Measurements from ENCODE around the gene HNRNPUL1. TPM values are rescaled to one million over a fixed set of nuclear protein-coding genes. Genes with fewer than 3 reads are reported as not detected.

The HNRNPUL1 gene
- total RNA-seq, 1 experiment from 2014 or later = 315 TPM

DNA sequence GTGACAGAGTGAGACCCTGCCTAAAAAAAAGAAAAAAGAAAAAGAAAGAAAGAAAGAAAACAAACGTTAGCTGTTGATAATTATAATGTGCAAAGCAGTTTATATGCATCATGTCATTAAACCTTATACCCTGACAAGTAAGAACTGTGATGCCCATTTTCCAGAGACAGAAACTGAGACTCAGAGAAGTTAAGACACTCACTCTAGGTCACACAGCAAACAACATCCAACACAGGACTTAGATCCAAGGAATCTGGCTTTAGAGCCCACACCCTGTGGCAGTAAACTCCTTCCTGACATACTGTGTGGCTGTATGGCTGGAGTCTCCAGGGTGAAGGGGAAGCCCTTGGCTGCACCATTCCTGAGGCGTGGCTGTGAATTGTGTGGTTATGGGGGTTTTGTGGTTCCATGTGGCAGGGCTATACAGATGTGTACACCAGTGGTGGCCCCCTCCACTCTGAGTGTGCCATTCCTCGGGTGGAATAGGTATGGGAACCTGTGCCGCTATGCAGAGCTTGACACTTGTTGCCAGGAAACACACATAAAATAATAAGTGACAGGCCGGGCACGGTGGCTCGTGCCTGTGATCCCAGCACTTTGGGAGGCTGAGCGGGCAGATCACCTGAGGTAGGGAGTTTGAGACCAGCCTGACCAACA, 29.5 kb upstream of the HNRNPUL1 start:
- H4K5ac ChIP-seq (ENCODE audit: insufficient read length, low read depth, low read length) = no peak overlapping the region
- TF ChIP-seq CTCF (conservative IDR thresholded peaks at IDR 0.05) = no peak
- no peak overlapping the region for H3K9ac ChIP-seq (ENCODE audit: extremely low read depth, insufficient read length, low read length)
- no peak overlapping the region for H3K27ac ChIP-seq (ENCODE audit: insufficient read length, low read depth, low read length)
- H2BK12ac ChIP-seq (ENCODE audit: insufficient read length, low read depth, low read length) = no peak overlapping the region
- no peaks in the 10 kb centered on the region for H3K27me3 Mint-ChIP-seq (ENCODE audit: low read depth)
- no peak overlapping the region for H2BK5ac ChIP-seq (ENCODE audit: insufficient read length, low read length)
- H3K4me3 Mint-ChIP-seq = no peak overlapping the region
- peaks cover 0 to 24% (median 5%) of the 10 kb centered on the region in 3 experiments for H3K36me3 Mint-ChIP-seq (ENCODE audit: insufficient read depth in 1 of 3, low read depth in 3 of 3)
- no peaks in the 10 kb centered on the region for H4K20me1 ChIP-seq (ENCODE audit: control insufficient read depth, insufficient read depth, insufficient read length)
- H3K4me1 ChIP-seq (ENCODE audit: insufficient read depth, low read length) = no peaks in the 10 kb centered on the region
- no peak overlapping the region for H4K8ac ChIP-seq (replicated peaks; ENCODE audit: insufficient read length, low read depth, low read length)
- H3T11ph ChIP-seq (ENCODE audit: low read length) = no peak overlapping the region
- H3K56ac ChIP-seq (ENCODE audit: insufficient read length, low read depth, low read length) = no peak overlapping the region
- H2BK15ac ChIP-seq (ENCODE audit: low read depth, low read length) = no peak overlapping the region
- H3K9me3 Mint-ChIP-seq = no peaks in the 10 kb centered on the region
- H3K23ac ChIP-seq (ENCODE audit: insufficient read length, low read depth, low read length) = no peak overlapping the region
- no peak overlapping the region for H3K18ac ChIP-seq (ENCODE audit: insufficient read length, low read depth, low read length)
- DNase-seq = no peak
- no peaks in the 10 kb centered on the region for H3K79me1 ChIP-seq (ENCODE audit: insufficient read depth, low read depth, low read length, poor library complexity, severe bottlenecking)
- H3K14ac ChIP-seq (ENCODE audit: insufficient read depth, low read length) = no peak overlapping the region
- H3K27me3 ChIP-seq (ENCODE audit: insufficient read depth, low read length) = no peaks in the 10 kb centered on the region
- H4K91ac ChIP-seq (ENCODE audit: insufficient read length, low read depth, low read length) = no peak overlapping the region
- H2BK20ac ChIP-seq (ENCODE audit: low read depth, low read length, poor library complexity, severe bottlenecking) = no peak overlapping the region
- H3K79me2 ChIP-seq (ENCODE audit: insufficient read depth, low read length) = no peaks in the 10 kb centered on the region; the same call in 1 of the 2 replicates
- H3K4me2 ChIP-seq (ENCODE audit: insufficient read depth, insufficient read length, low read length) = no peak overlapping the region
- WGBS (ENCODE audit: extremely low coverage, insufficient read length, low lambda C conversion rate) = no CpG with 5 or more reads among the region's 8 CpGs
- no peaks in the 10 kb centered on the region for H3K4me1 Mint-ChIP-seq
- H2BK120ac ChIP-seq (ENCODE audit: low read depth, low read length, poor library complexity, severe bottlenecking) = no peak overlapping the region
- no peak overlapping the region for H3K27ac Mint-ChIP-seq
- H3K9me3 ChIP-seq (ENCODE audit: control insufficient read depth, low read depth, low read length) = no peaks in the 10 kb centered on the region
- H3K4ac ChIP-seq (ENCODE audit: low read depth, low read length) = no peak overlapping the region
- no peak overlapping the region for H2AFZ ChIP-seq (ENCODE audit: low read length)
- H3K23me2 ChIP-seq (ENCODE audit: insufficient read length, low read depth, low read length, poor library complexity, severe bottlenecking) = no peaks in the 10 kb centered on the region
- no peak overlapping the region for H2AK5ac ChIP-seq (ENCODE audit: insufficient read length, low read length)

All from H9 (cell line).